ENCODE results near the gene PAXIP1. TPM values are rescaled to one million over a fixed set of nuclear protein-coding genes. Genes with fewer than 3 reads are reported as not detected.

The PAXIP1 gene
- total and polyA plus RNA-seq, 2 donors (not counting 1 experiment from before 2014, with no cell fraction given) = 5.8 to 6.4 TPM

GRCh38 chr7:154984601-154985188 is 18.2 kb downstream of the PAXIP1 start:
- Histone ChIP-seq H3K9ac (ENCODE audit: insufficient read depth, low read length) (no peak overlapping the region), H3K4me3 (replicated peaks in 1 of 4; ENCODE audit: control extremely low read depth in 1 of 4, insufficient read depth in 1 of 4, low read depth in 3 of 4, low read length in 4 of 4) (no peak overlapping the region), H2AFZ (ENCODE audit: low read length) (no peak overlapping the region), H3K4me1 (ENCODE audit: control insufficient read depth, extremely low read depth, insufficient read depth, low read length) (no peaks in the 10 kb centered on the region), H3K9me3 (ENCODE audit: control insufficient read depth, insufficient read depth, low read depth, low read length) (no peaks in the 10 kb centered on the region), H3K27me3 (ENCODE audit: control insufficient read depth, insufficient read depth, low read length) (no peaks in the 10 kb centered on the region), H3K79me2 (ENCODE audit: control insufficient read depth, insufficient read depth, low read length) (no peaks in the 10 kb centered on the region), H3K27ac (ENCODE audit: insufficient read depth, low read length) (no peak overlapping the region), H3K36me3 (ENCODE audit: control insufficient read depth, insufficient read depth, low read length) (no peaks in the 10 kb centered on the region), H4K20me1 (ENCODE audit: control insufficient read depth, extremely low read depth, insufficient read depth, low read length) (no peaks in the 10 kb centered on the region), H3K4me2 (ENCODE audit: extremely low read depth, insufficient read depth, low read length) (no peak overlapping the region)
- DNase-seq (ENCODE audit: low read depth in 2 of 2) = peak in 1 of 2 donors; percentile 14
- TF ChIP-seq EZH2 (IDR thresholded peaks at IDR 0.05; ENCODE audit: low read length, missing control alignments) (no peak), CTCF (conservative IDR thresholded peaks at IDR 0.05 in 1 of 2, IDR thresholded peaks at IDR 0.05 in 1 of 2; ENCODE audit: low read depth in 1 of 2, low read length in 2 of 2) (no peak)

DNA sequence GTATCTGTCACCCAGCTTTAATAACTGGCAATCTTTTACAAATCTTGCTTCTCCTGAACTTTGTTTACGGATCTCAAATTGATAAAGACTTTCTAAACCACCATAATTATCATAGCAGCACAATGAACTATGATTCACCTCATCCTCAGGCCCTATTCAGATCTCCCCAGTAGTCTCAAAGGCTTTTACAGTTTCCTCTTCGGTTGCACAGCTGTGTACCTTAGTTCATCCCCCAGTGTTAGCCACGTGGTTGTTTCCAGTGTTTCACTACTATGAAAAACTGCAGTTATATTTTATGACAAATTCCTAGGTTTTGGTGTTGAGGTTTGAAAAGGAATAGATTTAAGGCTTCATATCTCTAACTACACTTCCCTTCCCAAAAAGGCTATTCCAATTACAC is 24.9 kb downstream of the PAXIP1 start:
- no peaks in the 10 kb centered on the region for H3K9me3 ChIP-seq (ENCODE audit: control insufficient read depth, insufficient read depth, low read depth, low read length)
- no peak for TF ChIP-seq EZH2 (IDR thresholded peaks at IDR 0.05; ENCODE audit: low read length, missing control alignments)
- TF ChIP-seq CTCF (conservative IDR thresholded peaks at IDR 0.05 in 1 of 2, IDR thresholded peaks at IDR 0.05 in 1 of 2; ENCODE audit: low read depth in 1 of 2, low read length in 2 of 2) = no peak
- H3K27me3 ChIP-seq (ENCODE audit: control insufficient read depth, insufficient read depth, low read length) = no peaks in the 10 kb centered on the region
- no peak overlapping the region for H3K4me3 ChIP-seq (replicated peaks in 1 of 4; ENCODE audit: control extremely low read depth in 1 of 4, insufficient read depth in 1 of 4, low read depth in 3 of 4, low read length in 4 of 4)
- no peak overlapping the region for H2AFZ ChIP-seq (ENCODE audit: low read length)
- H3K36me3 ChIP-seq (ENCODE audit: control insufficient read depth, insufficient read depth, low read length) = peaks cover 2% of the 10 kb centered on the region
- H3K4me1 ChIP-seq (ENCODE audit: control insufficient read depth, extremely low read depth, insufficient read depth, low read length) = no peaks in the 10 kb centered on the region
- DNase-seq (ENCODE audit: low read depth in 2 of 2) = no peak
- H4K20me1 ChIP-seq (ENCODE audit: control insufficient read depth, extremely low read depth, insufficient read depth, low read length) = no peaks in the 10 kb centered on the region
- H3K79me2 ChIP-seq (ENCODE audit: control insufficient read depth, insufficient read depth, low read length) = no peaks in the 10 kb centered on the region
- no peak overlapping the region for H3K9ac ChIP-seq (ENCODE audit: insufficient read depth, low read length)
- H3K4me2 ChIP-seq (ENCODE audit: extremely low read depth, insufficient read depth, low read length) = no peak overlapping the region
- no peak overlapping the region for H3K27ac ChIP-seq (ENCODE audit: insufficient read depth, low read length)

GRCh38 chr7:154977250-154977649 is 25.7 kb downstream of the PAXIP1 start:
- Histone ChIP-seq H3K4me3 (replicated peaks in 1 of 4; ENCODE audit: control extremely low read depth in 1 of 4, insufficient read depth in 1 of 4, low read depth in 3 of 4, low read length in 4 of 4) (no peak overlapping the region), H3K79me2 (ENCODE audit: control insufficient read depth, insufficient read depth, low read length) (no peaks in the 10 kb centered on the region), H3K9ac (ENCODE audit: insufficient read depth, low read length) (no peak overlapping the region), H3K27me3 (ENCODE audit: control insufficient read depth, insufficient read depth, low read length) (no peaks in the 10 kb centered on the region), H2AFZ (ENCODE audit: low read length) (no peak overlapping the region), H3K36me3 (ENCODE audit: control insufficient read depth, insufficient read depth, low read length) (peaks cover 2% of the 10 kb centered on the region), H3K27ac (ENCODE audit: insufficient read depth, low read length) (no peak overlapping the region), H4K20me1 (ENCODE audit: control insufficient read depth, extremely low read depth, insufficient read depth, low read length) (no peaks in the 10 kb centered on the region), H3K4me1 (ENCODE audit: control insufficient read depth, extremely low read depth, insufficient read depth, low read length) (no peaks in the 10 kb centered on the region), H3K4me2 (ENCODE audit: extremely low read depth, insufficient read depth, low read length) (no peak overlapping the region), H3K9me3 (ENCODE audit: control insufficient read depth, insufficient read depth, low read depth, low read length) (no peaks in the 10 kb centered on the region)
- no peak for DNase-seq (ENCODE audit: low read depth in 2 of 2)
- TF ChIP-seq CTCF (conservative IDR thresholded peaks at IDR 0.05 in 1 of 2, IDR thresholded peaks at IDR 0.05 in 1 of 2; ENCODE audit: low read depth in 1 of 2, low read length in 2 of 2) (no peak), EZH2 (IDR thresholded peaks at IDR 0.05; ENCODE audit: low read length, missing control alignments) (no peak)
